Neural cell (in vitro differentiated cells): ENCODE data around the gene WDR44. TPM values are rescaled to one million over a fixed set of nuclear protein-coding genes. Genes with fewer than 3 reads are reported as not detected.

Experiments used
- H2AFZ ChIP-seq: fragments of 200-600, 300-800 bp; sonication (generic), shearing (Covaris generic); 2 replicates; pipeline ENCODE4 v1.6.0; 2014; ENCODE audit warnings: low read depth, mild to moderate bottlenecking, antibody characterized with exemption, low read length, moderate library complexity
- H3F3A ChIP-seq: fragments of 200-600 bp; shearing (Covaris generic); 2 replicates; pipeline ENCODE4 v1.6.1; 2016; ENCODE audit warnings: mild to moderate bottlenecking, moderate library complexity, mixed read lengths, antibody characterized with exemption, low read length; ENCODE audit not compliant: insufficient read depth, poor library complexity, severe bottlenecking
- H3K27ac ChIP-seq: fragments of 200-600, 300-800 bp; sonication (generic), shearing (Covaris generic); 2 replicates; pipeline ENCODE4 v1.5.1; 2014; ENCODE audit warnings: mild to moderate bottlenecking, low read length, moderate library complexity
- H3K27me3 ChIP-seq: fragments of 300-800, 200-600 bp; sonication (generic), shearing (Covaris generic); 2 replicates; pipeline ENCODE4 v1.6.0; 2014; ENCODE audit warnings: mild to moderate bottlenecking, low read depth, low read length, moderate library complexity; ENCODE audit not compliant: insufficient read depth
- H3K36me3 ChIP-seq: fragments of 300-800, 200-600 bp; sonication (generic), shearing (Covaris generic); 2 replicates; pipeline ENCODE4 v1.5.1; 2014; ENCODE audit warnings: mild to moderate bottlenecking, antibody characterized with exemption, low read length, moderate library complexity; ENCODE audit not compliant: insufficient read depth
- H3K4me2 ChIP-seq: fragments of 300-800, 200-600 bp; sonication (generic), shearing (Covaris generic); 2 replicates; pipeline ENCODE4 v1.6.0; 2014; ENCODE audit warnings: mild to moderate bottlenecking, low read length
- H3K4me3 ChIP-seq: fragments of 300-800, 200-600 bp; sonication (generic), shearing (Covaris generic); 2 replicates; pipeline ENCODE4 v1.5.1; 2014; ENCODE audit warnings: mild to moderate bottlenecking, low read length, moderate library complexity
- H3K79me2 ChIP-seq: fragments of 200-600 bp; shearing (Covaris generic); replicated peaks from 2 replicates; pipeline ENCODE4 v1.6.0; 2014; ENCODE audit warnings: mild to moderate bottlenecking, low read length, moderate library complexity; ENCODE audit not compliant: insufficient read depth
- H3K9ac ChIP-seq: fragments of 300-800, 200-600 bp; sonication (generic), shearing (Covaris generic); 2 replicates; pipeline ENCODE4 v1.6.1; 2016; ENCODE audit warnings: mild to moderate bottlenecking, low read length, mixed read lengths
- H3K9me2 ChIP-seq: fragments of 200-600 bp; shearing (Covaris generic); 2 replicates; pipeline ENCODE4 v1.6.1; 2016; ENCODE audit warnings: mild to moderate bottlenecking, low read length, mixed read lengths; ENCODE audit not compliant: insufficient read depth
- H3K9me3 ChIP-seq: fragments of 200-600, 300-800 bp; sonication (generic), shearing (Covaris generic); 2 replicates; pipeline ENCODE4 v1.6.1; 2016; ENCODE audit warnings: mild to moderate bottlenecking, mixed run types, low read length, moderate library complexity, mixed read lengths
- H4K20me1 ChIP-seq: fragments of 200-600 bp; shearing (Covaris generic); 2 replicates; pipeline ENCODE4 v1.6.1; 2016; ENCODE audit warnings: mild to moderate bottlenecking, mixed run types; ENCODE audit not compliant: insufficient read depth
- EP300 ChIP-seq: fragments of 450-650 bp; conservative IDR thresholded peaks from 2 replicates; pipeline ENCODE4 v1.6.1; 2014; ENCODE audit warnings: antibody characterized with exemption, mild to moderate bottlenecking, moderate library complexity; ENCODE audit not compliant: poor library complexity, severe bottlenecking
- EZH2 ChIP-seq: fragments of 200-600, 300-800 bp; shearing (Covaris generic), sonication (generic); IDR thresholded peaks from 2 replicates; pipeline ENCODE4 v1.6.1; 2014; ENCODE audit warnings: antibody characterized with exemption, low read length, borderline replicate concordance, mild to moderate bottlenecking; ENCODE audit not compliant: insufficient read depth, poor library complexity, severe bottlenecking
- MXI1 ChIP-seq: fragments of 450-650 bp; conservative IDR thresholded peaks from 2 replicates; pipeline ENCODE4 v1.6.1; 2014; ENCODE audit warnings: antibody characterized with exemption, mild to moderate bottlenecking; ENCODE audit not compliant: poor library complexity, severe bottlenecking
- POLR2AphosphoS5 ChIP-seq: IDR thresholded peaks from 2 replicates; pipeline ENCODE4 v1.6.1; 2012
- RAD21 ChIP-seq: fragments of 450-650 bp; conservative IDR thresholded peaks from 2 replicates; pipeline ENCODE4 v1.6.1; 2014; ENCODE audit warnings: antibody characterized with exemption, mild to moderate bottlenecking, moderate library complexity
- SMC3 ChIP-seq: fragments of 450-650 bp; conservative IDR thresholded peaks from 2 replicates; pipeline ENCODE4 v1.6.1; 2014; ENCODE audit warnings: antibody characterized with exemption, mild to moderate bottlenecking, moderate library complexity; ENCODE audit not compliant: poor library complexity
- TAF1 ChIP-seq: IDR thresholded peaks from 2 replicates; pipeline ENCODE4 v1.6.1; 2012; ENCODE audit warnings: low read depth
- polyA plus RNA-seq: library from polyadenylated mRNA; depleted of rRNA; stranded (reverse); fragments of >200 nt; gene quantifications from 2 replicates; pipeline ENCODE4 v1.2.3, GENCODE V29; 2014
- TF ChIP-seq, protein P1 (sequence below): IDR thresholded peaks from 2 replicates; pipeline ENCODE4 v1.6.1; 2012; ENCODE audit warnings: borderline replicate concordance
- TF ChIP-seq, protein P2 (sequence below): fragments of 450-650 bp; IDR thresholded peaks from 2 replicates; pipeline ENCODE4 v1.5.1; 2014; ENCODE audit warnings: antibody characterized with exemption, mild to moderate bottlenecking, moderate library complexity; ENCODE audit not compliant: poor library complexity, severe bottlenecking

WDR44 gene
- polyA plus RNA-seq, 1 donor from 2014 or later, result 19.3 TPM

- Histone ChIP-seq H3K27me3 (no peaks in the 10 kb centered on the region), H3K9me2 (no peaks in the 10 kb centered on the region), H4K20me1 (no peaks in the 10 kb centered on the region), H2AFZ (no peak overlapping the region), H3K4me2 (no peak overlapping the region), H3K4me3 (no peak overlapping the region), H3K79me2 (no peaks in the 10 kb centered on the region), H3F3A (no peaks in the 10 kb centered on the region), H3K27ac (no peak overlapping the region), H3K9me3 (no peaks in the 10 kb centered on the region), H3K36me3 (no peaks in the 10 kb centered on the region), H3K9ac (no peak overlapping the region)
- TF ChIP-seq EZH2, result no peak
- TF ChIP-seq MXI1, result no peak
- TF ChIP-seq RAD21, result no peak
- TF ChIP-seq EP300, result no peak
- TF ChIP-seq SMC3, result no peak
- TF ChIP-seq, protein P1, sequence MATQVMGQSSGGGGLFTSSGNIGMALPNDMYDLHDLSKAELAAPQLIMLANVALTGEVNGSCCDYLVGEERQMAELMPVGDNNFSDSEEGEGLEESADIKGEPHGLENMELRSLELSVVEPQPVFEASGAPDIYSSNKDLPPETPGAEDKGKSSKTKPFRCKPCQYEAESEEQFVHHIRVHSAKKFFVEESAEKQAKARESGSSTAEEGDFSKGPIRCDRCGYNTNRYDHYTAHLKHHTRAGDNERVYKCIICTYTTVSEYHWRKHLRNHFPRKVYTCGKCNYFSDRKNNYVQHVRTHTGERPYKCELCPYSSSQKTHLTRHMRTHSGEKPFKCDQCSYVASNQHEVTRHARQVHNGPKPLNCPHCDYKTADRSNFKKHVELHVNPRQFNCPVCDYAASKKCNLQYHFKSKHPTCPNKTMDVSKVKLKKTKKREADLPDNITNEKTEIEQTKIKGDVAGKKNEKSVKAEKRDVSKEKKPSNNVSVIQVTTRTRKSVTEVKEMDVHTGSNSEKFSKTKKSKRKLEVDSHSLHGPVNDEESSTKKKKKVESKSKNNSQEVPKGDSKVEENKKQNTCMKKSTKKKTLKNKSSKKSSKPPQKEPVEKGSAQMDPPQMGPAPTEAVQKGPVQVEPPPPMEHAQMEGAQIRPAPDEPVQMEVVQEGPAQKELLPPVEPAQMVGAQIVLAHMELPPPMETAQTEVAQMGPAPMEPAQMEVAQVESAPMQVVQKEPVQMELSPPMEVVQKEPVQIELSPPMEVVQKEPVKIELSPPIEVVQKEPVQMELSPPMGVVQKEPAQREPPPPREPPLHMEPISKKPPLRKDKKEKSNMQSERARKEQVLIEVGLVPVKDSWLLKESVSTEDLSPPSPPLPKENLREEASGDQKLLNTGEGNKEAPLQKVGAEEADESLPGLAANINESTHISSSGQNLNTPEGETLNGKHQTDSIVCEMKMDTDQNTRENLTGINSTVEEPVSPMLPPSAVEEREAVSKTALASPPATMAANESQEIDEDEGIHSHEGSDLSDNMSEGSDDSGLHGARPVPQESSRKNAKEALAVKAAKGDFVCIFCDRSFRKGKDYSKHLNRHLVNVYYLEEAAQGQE, result no peak
- no peak for TF ChIP-seq POLR2AphosphoS5
- no peak for TF ChIP-seq TAF1
- TF ChIP-seq, protein P2, sequence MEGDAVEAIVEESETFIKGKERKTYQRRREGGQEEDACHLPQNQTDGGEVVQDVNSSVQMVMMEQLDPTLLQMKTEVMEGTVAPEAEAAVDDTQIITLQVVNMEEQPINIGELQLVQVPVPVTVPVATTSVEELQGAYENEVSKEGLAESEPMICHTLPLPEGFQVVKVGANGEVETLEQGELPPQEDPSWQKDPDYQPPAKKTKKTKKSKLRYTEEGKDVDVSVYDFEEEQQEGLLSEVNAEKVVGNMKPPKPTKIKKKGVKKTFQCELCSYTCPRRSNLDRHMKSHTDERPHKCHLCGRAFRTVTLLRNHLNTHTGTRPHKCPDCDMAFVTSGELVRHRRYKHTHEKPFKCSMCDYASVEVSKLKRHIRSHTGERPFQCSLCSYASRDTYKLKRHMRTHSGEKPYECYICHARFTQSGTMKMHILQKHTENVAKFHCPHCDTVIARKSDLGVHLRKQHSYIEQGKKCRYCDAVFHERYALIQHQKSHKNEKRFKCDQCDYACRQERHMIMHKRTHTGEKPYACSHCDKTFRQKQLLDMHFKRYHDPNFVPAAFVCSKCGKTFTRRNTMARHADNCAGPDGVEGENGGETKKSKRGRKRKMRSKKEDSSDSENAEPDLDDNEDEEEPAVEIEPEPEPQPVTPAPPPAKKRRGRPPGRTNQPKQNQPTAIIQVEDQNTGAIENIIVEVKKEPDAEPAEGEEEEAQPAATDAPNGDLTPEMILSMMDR, result no peak
Observed at GRCh38 chrX:118370921-118371624, 25.2 kb downstream of the WDR44 start.

- Histone ChIP-seq H3K27me3 (no peaks in the 10 kb centered on the region), H3F3A (no peaks in the 10 kb centered on the region), H3K9me3 (no peaks in the 10 kb centered on the region), H3K36me3 (no peaks in the 10 kb centered on the region), H3K79me2 (no peaks in the 10 kb centered on the region), H3K9ac (no peak overlapping the region), H2AFZ (no peak overlapping the region), H3K9me2 (no peaks in the 10 kb centered on the region), H4K20me1 (no peaks in the 10 kb centered on the region), H3K4me3 (no peak overlapping the region), H3K27ac (no peak overlapping the region), H3K4me2 (no peak overlapping the region)
- TF ChIP-seq MXI1 (no peak), POLR2AphosphoS5 (no peak)
- TF ChIP-seq, protein P1, result no peak
Observed at GRCh38 chrX:118373538-118373937, 27.6 kb downstream of the WDR44 start.
